OCI-LY3 (cell line): ENCODE measurements around the gene PLXDC2.

Source experiments
- H2AFZ ChIP-seq: fragments of 200-600, 300-600 bp; shearing (Covaris generic); 2 replicates; pipeline ENCODE4 v1.6.0; 2014; ENCODE audit warnings: antibody characterized with exemption, low read depth, low read length
- H3K27ac ChIP-seq: fragments of 200-600, 300-600 bp; sonication (generic); 2 replicates; pipeline ENCODE4 v1.5.1; 2014; ENCODE audit warnings: mild to moderate bottlenecking, low read length, moderate library complexity, mixed read lengths
- H3K27me3 ChIP-seq: fragments of 200-600, 300-600 bp; sonication (generic); 2 replicates; pipeline ENCODE4 v1.6.1; 2014; ENCODE audit warnings: low read depth, low read length, mixed read lengths
- H3K36me3 ChIP-seq: fragments of 200-600, 300-600 bp; sonication (generic); replicated peaks from 2 replicates; pipeline ENCODE3; 2014; ENCODE audit warnings: low read depth, low read length, mixed read lengths
- H3K4me1 ChIP-seq: fragments of 300-600, 200-600 bp; sonication (generic); 2 replicates; pipeline ENCODE4 v1.6.1; 2014; ENCODE audit warnings: low read length, mixed read lengths
- H3K4me2 ChIP-seq: fragments of 200-600, 300-600 bp; sonication (generic); 2 replicates; pipeline ENCODE4 v1.6.1; 2014; ENCODE audit warnings: low read length, mixed read lengths
- H3K4me3 ChIP-seq: fragments of 300-600, 200-600 bp; sonication (generic); 2 replicates; pipeline ENCODE4 v1.5.1; 2014; ENCODE audit warnings: antibody characterized with exemption, mild to moderate bottlenecking, low read length, moderate library complexity
- H3K79me2 ChIP-seq: fragments of 300-600, 200-600 bp; shearing (Covaris generic); 2 replicates; pipeline ENCODE4 v1.6.1; 2014; ENCODE audit warnings: mild to moderate bottlenecking, low read length, mixed read lengths
- H3K9ac ChIP-seq: fragments of 300-600, 200-600 bp; shearing (Covaris generic); 2 replicates; pipeline ENCODE4 v1.6.0; 2014; ENCODE audit warnings: mild to moderate bottlenecking, low read length, moderate library complexity
- H3K9me3 ChIP-seq: fragments of 200-600, 300-600 bp; shearing (Covaris generic); 2 replicates; pipeline ENCODE4 v1.6.1; 2014; ENCODE audit warnings: low read length, mixed read lengths; ENCODE audit not compliant: insufficient read depth
- H4K20me1 ChIP-seq: fragments of 200-600, 300-600 bp; sonication (generic); 2 replicates; pipeline ENCODE4 v1.6.1; 2016; ENCODE audit warnings: low read length, mixed read lengths; ENCODE audit not compliant: insufficient read depth
- EZH2phosphoT487 ChIP-seq: fragments of 200-600 bp; shearing (Covaris generic); IDR thresholded peaks from 2 replicates; pipeline ENCODE4 v1.6.1; 2018; ENCODE audit warnings: antibody characterized with exemption, mixed run types, low read depth
- TF ChIP-seq, protein P1 (sequence below): fragments of 200-600, 300-600 bp; sonication (generic); IDR thresholded peaks from 2 replicates; pipeline ENCODE4 v1.5.1; 2014; ENCODE audit warnings: antibody characterized with exemption, low read length, low read depth

Gene PLXDC2

DNA sequence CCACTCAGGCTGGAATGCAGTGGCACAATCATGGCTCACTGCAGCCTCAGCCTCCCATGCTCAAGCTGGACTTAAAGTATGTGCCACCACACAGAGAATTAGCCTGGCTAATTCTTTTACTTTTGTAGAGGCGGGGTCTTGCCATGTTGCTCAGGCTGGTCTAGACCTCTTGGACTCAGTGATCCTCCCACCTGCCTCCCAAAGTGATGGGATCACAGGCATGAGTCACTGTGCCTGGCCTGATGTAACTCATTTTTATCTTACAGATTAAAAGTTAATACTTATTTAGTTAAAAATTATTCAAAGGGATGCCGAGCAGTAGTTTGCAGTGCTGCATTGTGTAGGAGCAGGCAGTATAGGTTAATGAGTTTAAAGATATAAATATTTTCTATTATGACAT is 12.6 kb upstream of the PLXDC2 start:
- no peak for TF ChIP-seq EZH2phosphoT487
- TF ChIP-seq, protein P1, sequence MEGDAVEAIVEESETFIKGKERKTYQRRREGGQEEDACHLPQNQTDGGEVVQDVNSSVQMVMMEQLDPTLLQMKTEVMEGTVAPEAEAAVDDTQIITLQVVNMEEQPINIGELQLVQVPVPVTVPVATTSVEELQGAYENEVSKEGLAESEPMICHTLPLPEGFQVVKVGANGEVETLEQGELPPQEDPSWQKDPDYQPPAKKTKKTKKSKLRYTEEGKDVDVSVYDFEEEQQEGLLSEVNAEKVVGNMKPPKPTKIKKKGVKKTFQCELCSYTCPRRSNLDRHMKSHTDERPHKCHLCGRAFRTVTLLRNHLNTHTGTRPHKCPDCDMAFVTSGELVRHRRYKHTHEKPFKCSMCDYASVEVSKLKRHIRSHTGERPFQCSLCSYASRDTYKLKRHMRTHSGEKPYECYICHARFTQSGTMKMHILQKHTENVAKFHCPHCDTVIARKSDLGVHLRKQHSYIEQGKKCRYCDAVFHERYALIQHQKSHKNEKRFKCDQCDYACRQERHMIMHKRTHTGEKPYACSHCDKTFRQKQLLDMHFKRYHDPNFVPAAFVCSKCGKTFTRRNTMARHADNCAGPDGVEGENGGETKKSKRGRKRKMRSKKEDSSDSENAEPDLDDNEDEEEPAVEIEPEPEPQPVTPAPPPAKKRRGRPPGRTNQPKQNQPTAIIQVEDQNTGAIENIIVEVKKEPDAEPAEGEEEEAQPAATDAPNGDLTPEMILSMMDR, result no peak
- Histone ChIP-seq H3K9ac (no peak overlapping the region), H3K9me3 (no peaks in the 10 kb centered on the region), H4K20me1 (no peaks in the 10 kb centered on the region), H3K4me1 (no peaks in the 10 kb centered on the region), H2AFZ (no peak overlapping the region), H3K4me3 (no peak overlapping the region), H3K27me3 (no peaks in the 10 kb centered on the region), H3K79me2 (no peaks in the 10 kb centered on the region), H3K36me3 (no peaks in the 10 kb centered on the region), H3K4me2 (no peak overlapping the region), H3K27ac (no peak overlapping the region)

DNA sequence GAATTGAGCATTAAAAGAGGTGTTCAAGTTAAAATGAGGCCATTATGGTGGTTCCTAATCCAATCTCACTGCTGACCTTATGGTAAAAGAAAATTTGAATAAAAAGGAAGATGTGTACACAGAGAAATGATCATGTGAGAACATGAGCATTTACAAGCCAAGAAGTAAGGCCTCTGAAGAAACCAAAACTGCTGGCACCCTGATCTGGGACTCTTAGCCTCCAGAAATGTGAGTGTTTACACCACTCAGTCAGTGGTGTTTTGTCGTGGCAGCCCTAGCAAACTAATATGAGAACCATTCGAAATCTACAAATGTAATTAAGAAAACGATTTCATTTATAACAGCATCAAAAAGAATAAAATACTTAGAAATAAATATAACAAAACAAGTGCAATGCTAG is 6.8 kb upstream of the PLXDC2 start:
- H3K4me3 ChIP-seq, result no peak overlapping the region
- H3K9me3 ChIP-seq, result no peaks in the 10 kb centered on the region
- H2AFZ ChIP-seq, result no peak overlapping the region
- no peaks in the 10 kb centered on the region for H3K79me2 ChIP-seq
- no peaks in the 10 kb centered on the region for H3K36me3 ChIP-seq
- H3K27me3 ChIP-seq, result no peaks in the 10 kb centered on the region
- H3K27ac ChIP-seq, result no peak overlapping the region
- H3K4me1 ChIP-seq, result no peaks in the 10 kb centered on the region
- no peak overlapping the region for H3K9ac ChIP-seq
- TF ChIP-seq, protein P1, result no peak
- no peak for TF ChIP-seq EZH2phosphoT487
- no peak overlapping the region for H3K4me2 ChIP-seq
- H4K20me1 ChIP-seq, result no peaks in the 10 kb centered on the region

DNA sequence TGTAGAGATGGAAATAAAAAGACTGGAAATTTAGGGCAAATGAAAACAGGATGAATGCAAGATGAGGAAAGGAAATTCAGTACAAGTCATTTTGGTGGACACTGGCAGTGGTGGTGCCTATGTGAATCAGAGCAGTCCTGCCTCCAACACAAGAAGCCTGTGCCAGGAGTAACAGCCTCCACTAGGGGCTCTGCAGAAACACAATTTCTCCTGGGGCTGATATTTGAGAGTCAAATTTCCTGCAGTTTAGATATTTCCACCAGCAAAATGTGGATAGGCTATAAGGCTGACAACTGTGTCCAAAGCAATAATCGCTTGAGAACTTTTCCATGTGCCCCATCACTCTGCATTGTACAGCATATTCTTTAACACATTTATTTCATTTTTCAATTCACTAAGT is 4.7 kb upstream of the PLXDC2 start:
- H3K79me2 ChIP-seq, result no peaks in the 10 kb centered on the region
- no peaks in the 10 kb centered on the region for H4K20me1 ChIP-seq
- no peaks in the 10 kb centered on the region for H3K27me3 ChIP-seq
- H3K9me3 ChIP-seq, result no peaks in the 10 kb centered on the region
- H3K9ac ChIP-seq, result no peak overlapping the region
- TF ChIP-seq, protein P1, result no peak
- no peak for TF ChIP-seq EZH2phosphoT487
- no peak overlapping the region for H3K4me3 ChIP-seq
- no peak overlapping the region for H2AFZ ChIP-seq
- H3K36me3 ChIP-seq, result no peaks in the 10 kb centered on the region
- no peaks in the 10 kb centered on the region for H3K4me1 ChIP-seq
- no peak overlapping the region for H3K4me2 ChIP-seq
- no peak overlapping the region for H3K27ac ChIP-seq

DNA sequence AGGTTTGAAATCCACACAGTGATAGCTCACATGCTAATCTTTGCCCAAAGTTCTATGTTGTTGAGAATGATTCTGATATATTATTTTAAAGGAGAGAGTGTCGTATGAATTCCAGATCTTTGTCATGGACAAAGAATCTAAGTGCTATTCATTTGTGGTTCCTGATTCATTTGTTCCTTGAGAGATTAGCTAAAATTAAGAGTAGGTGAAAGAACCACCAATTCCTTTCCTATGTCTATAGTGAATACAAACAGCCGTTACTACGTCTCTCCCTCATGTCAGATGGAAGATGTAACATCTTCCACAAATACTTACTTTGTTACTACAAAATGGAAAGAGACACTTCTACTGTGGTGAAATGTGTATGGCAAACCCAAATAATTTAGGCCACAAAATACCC is 3.3 kb upstream of the PLXDC2 start:
- Histone ChIP-seq H3K4me3 (no peak overlapping the region), H4K20me1 (no peaks in the 10 kb centered on the region), H3K4me2 (no peak overlapping the region), H3K27me3 (no peaks in the 10 kb centered on the region), H3K9me3 (no peaks in the 10 kb centered on the region), H3K36me3 (no peaks in the 10 kb centered on the region), H3K9ac (no peak overlapping the region), H2AFZ (no peak overlapping the region), H3K4me1 (no peaks in the 10 kb centered on the region), H3K79me2 (no peaks in the 10 kb centered on the region), H3K27ac (no peak overlapping the region)
- TF ChIP-seq, protein P1, result no peak
- no peak for TF ChIP-seq EZH2phosphoT487
